ENCODE measurements around the gene MDM2. TPM values are rescaled to one million over a fixed set of nuclear protein-coding genes. Genes with fewer than 3 reads are reported as not detected.

Gene MDM2
- total and polyA plus RNA-seq, 3 donors from 2014 or later: 28.8 to 56.1 (median 40.6) TPM

GRCh38 chr12:68850390-68850789 lies 42.4 kb downstream of the MDM2 start:
- no peaks in the 10 kb centered on the region for H3K27me3 ChIP-seq
- intact Hi-C loops (cut with DNase I; ENCODE audit: low total_unique reads): no loop called here
- WGBS, 2 donors: 78 to 83% methylated on average over 4 of the region's 4 CpGs

DNA sequence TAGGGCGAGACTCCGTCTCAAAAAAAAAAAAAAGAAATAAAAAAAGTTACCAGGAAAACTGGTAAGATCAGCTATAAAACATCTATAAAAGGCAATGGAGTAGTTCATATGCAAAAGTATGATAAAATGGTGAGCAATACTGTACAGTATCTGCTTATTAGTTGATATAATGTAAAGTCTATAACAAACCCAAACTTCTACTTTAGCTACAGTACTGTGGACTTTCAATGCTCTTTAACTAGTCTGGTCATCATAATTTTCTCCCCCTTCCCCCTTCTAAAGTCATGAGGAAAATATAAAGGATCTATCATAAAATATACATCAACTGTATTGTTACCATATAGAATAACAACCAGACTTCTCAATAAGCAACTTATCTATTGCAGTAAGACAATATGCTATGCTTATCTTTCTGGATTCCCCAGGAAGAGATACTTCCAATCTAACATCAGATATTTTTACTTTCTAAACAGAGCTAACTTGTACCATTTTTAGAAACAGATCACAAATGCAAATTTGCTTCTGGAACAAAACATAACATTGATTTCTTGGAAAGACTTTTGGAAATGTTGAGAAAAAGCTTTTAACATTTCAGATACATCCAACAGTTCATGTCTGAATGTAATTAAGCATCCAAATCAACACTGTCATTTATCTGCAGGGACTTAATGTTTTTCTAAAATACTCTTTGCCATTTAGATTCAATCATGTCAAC lies 43.8 kb downstream of the MDM2 start:
- DNase-seq: no peak
- intact Hi-C loops (cut with DNase I; ENCODE audit: low total_unique reads): no loop called here
- Histone ChIP-seq H3K4me1 (no peaks in the 10 kb centered on the region), H3K36me3 (ENCODE audit: low read depth, missing control alignments) (no peaks in the 10 kb centered on the region), H3K9me3 (no peaks in the 10 kb centered on the region), H3K27me3 (no peaks in the 10 kb centered on the region), H3K27ac (no peak overlapping the region), H3K4me3 (no peak overlapping the region)
- TF ChIP-seq CTCF (IDR thresholded peaks at IDR 0.05): no peak
- 93 to 98% methylated on average over 2 of the region's 2 CpGs for WGBS, 2 donors

More at GRCh38 chr12:68850390-68850789, 42.4 kb downstream of the MDM2 start:
- DNase-seq: no peak
- H3K36me3 ChIP-seq (ENCODE audit: low read depth, missing control alignments): no peaks in the 10 kb centered on the region
- no peak overlapping the region for H3K27ac ChIP-seq
- TF ChIP-seq CTCF (IDR thresholded peaks at IDR 0.05) (no peak), POLR2A (IDR thresholded peaks at IDR 0.05) (no peak)
- no peaks in the 10 kb centered on the region for H3K4me1 ChIP-seq
- H3K9me3 ChIP-seq: no peaks in the 10 kb centered on the region
- no peak overlapping the region for H3K4me3 ChIP-seq

DNA sequence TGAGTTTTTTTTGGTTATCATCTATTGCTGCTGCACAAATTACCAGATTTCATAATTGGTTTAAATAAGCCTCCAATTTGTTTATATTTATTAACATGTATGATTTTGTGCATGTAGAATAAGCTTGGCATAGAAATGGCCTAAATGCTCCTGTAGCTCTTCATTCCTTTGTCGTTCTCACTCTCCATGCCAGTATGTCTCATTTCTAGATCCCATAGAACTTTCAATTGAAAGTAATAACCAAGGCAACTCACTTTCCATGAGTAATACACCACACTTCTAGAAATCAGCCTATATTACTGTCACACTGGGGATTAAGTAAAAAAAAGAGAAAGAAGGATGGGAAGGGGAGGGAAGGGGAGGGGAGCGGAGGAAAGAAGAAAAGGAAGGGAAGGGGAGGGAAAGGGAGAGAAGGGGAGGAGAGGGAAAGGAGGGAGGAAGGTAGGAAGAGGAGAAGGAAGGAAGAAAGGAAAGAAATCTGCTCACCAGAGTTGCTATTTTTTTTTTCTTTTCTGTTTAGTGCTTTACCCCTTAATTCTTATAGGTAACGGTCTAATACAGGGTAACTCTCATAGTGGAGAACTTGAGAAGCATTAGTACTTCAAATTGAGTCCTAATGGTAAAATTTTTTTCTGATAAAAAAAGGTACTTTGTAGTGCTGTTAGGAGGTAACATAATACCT lies 45.6 kb downstream of the MDM2 start:
- Histone ChIP-seq H3K4me3 (no peak overlapping the region), H3K4me1 (no peaks in the 10 kb centered on the region), H3K27ac (no peak overlapping the region), H3K27me3 (no peaks in the 10 kb centered on the region), H3K9me3 (no peaks in the 10 kb centered on the region), H3K36me3 (ENCODE audit: low read depth, missing control alignments) (no peaks in the 10 kb centered on the region)
- 83 to 91% methylated on average over 3 of the region's 3 CpGs for WGBS, 2 donors
- DNase-seq: no peak
- TF ChIP-seq POLR2A (IDR thresholded peaks at IDR 0.05): no peak
- intact Hi-C loops (cut with DNase I; ENCODE audit: low total_unique reads): no loop called here

DNA sequence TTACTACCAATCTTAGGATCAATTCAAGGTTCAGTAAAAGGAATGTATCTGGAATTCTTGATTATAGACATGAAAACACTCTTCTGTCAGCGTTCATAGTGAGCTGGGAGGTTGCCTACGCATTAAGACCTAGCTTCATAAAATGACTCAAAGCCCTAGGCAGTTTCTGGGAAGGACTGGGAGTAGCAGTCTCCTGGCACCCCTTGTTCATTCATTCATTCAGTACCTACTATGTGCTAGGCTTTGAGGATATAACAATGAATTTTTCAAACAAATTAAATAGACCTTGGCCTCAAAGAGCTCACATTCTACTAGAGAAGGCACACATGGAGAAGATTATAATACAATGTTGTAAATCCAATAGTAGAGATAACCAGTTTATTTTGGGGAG lies 46.1 kb downstream of the MDM2 start:
- no peaks in the 10 kb centered on the region for H3K9me3 ChIP-seq
- no peaks in the 10 kb centered on the region for H3K36me3 ChIP-seq (ENCODE audit: low read depth, missing control alignments)
- no peak overlapping the region for H3K27ac ChIP-seq
- 79 to 93% methylated on average over 2 of the region's 2 CpGs for WGBS, 2 donors
- intact Hi-C loops (cut with DNase I; ENCODE audit: low total_unique reads): no loop called here
- H3K4me3 ChIP-seq: no peak overlapping the region
- TF ChIP-seq POLR2A (IDR thresholded peaks at IDR 0.05): no peak
- TF ChIP-seq CTCF (IDR thresholded peaks at IDR 0.05): no peak
- H3K4me1 ChIP-seq: no peaks in the 10 kb centered on the region
- DNase-seq: no peak
- H3K27me3 ChIP-seq: no peaks in the 10 kb centered on the region

DNA sequence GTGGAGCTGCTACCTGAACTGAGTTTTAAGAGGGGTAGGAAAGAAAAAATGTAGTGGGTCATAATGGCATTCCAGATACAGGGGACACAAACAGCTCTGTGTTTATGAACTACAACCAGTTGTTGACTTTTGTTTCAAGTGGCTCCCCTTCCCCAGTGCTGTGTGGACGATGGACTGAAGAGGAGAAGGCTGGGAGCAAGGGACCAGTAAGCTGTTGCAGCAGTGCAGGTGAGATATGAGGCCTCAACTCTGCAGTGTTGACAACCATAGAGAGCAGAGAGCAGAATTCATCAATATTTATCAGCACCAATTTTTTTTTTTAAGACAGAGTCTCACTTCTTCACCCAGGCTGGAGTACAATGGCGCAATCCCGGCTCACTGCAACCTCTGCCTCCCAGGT lies 46.6 kb downstream of the MDM2 start:
- 94 to 95% methylated on average over 3 of the region's 3 CpGs for WGBS, 2 donors
- no peaks in the 10 kb centered on the region for H3K36me3 ChIP-seq (ENCODE audit: low read depth, missing control alignments)
- intact Hi-C loops (cut with DNase I; ENCODE audit: low total_unique reads): no loop called here
- H3K4me3 ChIP-seq: no peak overlapping the region
- no peak for TF ChIP-seq POLR2A (IDR thresholded peaks at IDR 0.05)
- no peak for TF ChIP-seq CTCF (IDR thresholded peaks at IDR 0.05)
- no peaks in the 10 kb centered on the region for H3K4me1 ChIP-seq
- no peak overlapping the region for H3K27ac ChIP-seq
- no peak for DNase-seq
- H3K9me3 ChIP-seq: no peaks in the 10 kb centered on the region
- no peaks in the 10 kb centered on the region for H3K27me3 ChIP-seq
